ENCODE measurements around the gene RPP21. TPM values are rescaled to one million over a fixed set of nuclear protein-coding genes. Genes with fewer than 3 reads are reported as not detected.

Gene RPP21
- total RNA-seq, 6 donors from 2014 or later, result 34.6 to 72.4 (median 45.5) TPM

DNA sequence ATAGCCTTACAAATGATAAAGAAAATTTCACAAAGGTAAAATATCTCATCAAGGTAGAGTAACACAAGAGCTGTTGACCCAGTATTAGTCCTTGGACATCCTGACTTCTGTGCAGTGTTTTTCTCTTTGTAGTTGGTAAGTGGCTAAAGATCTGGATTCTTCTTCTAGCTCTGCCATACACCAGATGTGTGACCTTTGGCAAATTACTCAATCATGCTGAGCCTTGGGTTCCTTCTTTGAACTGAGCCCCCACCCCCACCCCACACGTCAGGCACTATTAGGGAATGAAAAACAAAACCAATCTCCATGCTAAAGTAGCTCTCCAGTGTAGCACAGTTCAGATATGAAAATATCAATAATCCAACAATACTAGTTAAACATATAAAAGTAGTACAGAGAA is 33.3 kb upstream of the RPP21 start:
- 58 to 79% methylated on average over 1 of the region's 1 CpG for WGBS, 2 donors
- H3K4me3 ChIP-seq, result no peak overlapping the region
- no peak for ATAC-seq (ENCODE audit: low FRiP score in 2 of 2)
- H3K4me1 ChIP-seq, result peaks cover 0 to 9% (median 0%) of the 10 kb centered on the region in 4 donors
- H3K27me3 ChIP-seq, result no peaks in the 10 kb centered on the region
- DNase-seq, result no peak
- no peak overlapping the region for H3K27ac ChIP-seq
- H3K9me3 ChIP-seq, result no peaks in the 10 kb centered on the region
- TF ChIP-seq, protein P1, sequence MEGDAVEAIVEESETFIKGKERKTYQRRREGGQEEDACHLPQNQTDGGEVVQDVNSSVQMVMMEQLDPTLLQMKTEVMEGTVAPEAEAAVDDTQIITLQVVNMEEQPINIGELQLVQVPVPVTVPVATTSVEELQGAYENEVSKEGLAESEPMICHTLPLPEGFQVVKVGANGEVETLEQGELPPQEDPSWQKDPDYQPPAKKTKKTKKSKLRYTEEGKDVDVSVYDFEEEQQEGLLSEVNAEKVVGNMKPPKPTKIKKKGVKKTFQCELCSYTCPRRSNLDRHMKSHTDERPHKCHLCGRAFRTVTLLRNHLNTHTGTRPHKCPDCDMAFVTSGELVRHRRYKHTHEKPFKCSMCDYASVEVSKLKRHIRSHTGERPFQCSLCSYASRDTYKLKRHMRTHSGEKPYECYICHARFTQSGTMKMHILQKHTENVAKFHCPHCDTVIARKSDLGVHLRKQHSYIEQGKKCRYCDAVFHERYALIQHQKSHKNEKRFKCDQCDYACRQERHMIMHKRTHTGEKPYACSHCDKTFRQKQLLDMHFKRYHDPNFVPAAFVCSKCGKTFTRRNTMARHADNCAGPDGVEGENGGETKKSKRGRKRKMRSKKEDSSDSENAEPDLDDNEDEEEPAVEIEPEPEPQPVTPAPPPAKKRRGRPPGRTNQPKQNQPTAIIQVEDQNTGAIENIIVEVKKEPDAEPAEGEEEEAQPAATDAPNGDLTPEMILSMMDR (IDR thresholded peaks at IDR 0.05), result no peak
- TF ChIP-seq EP300 (IDR thresholded peaks at IDR 0.05) (no peak), POLR2A (IDR thresholded peaks at IDR 0.05) (no peak), POLR2AphosphoS5 (IDR thresholded peaks at IDR 0.05) (no peak)
- peaks cover 0 to 34% (median 14%) of the 10 kb centered on the region in 4 donors for H3K36me3 ChIP-seq

DNA sequence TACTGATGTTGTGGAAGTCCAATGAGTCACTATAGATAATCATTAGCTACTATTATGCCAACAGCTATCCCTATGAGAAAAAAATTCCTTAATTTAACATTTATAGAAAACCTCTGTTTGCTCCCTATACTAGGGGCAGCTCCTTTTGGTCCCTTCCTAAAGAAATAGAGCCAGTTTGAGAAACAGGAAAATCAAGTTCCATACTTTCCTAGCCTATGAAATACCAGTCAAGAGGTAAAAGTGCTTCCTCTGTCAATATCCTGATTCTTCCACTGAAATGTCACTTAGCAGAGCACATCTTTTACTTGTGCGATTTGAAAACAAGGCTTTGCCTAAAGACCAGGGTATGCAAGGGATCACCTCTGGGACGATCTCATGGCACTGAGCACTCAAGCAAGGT is 32.7 kb upstream of the RPP21 start:
- no peak overlapping the region for H3K27ac ChIP-seq
- H3K27me3 ChIP-seq, result no peaks in the 10 kb centered on the region
- peaks cover 0 to 34% (median 15%) of the 10 kb centered on the region in 4 donors for H3K36me3 ChIP-seq
- DNase-seq, result no peak
- TF ChIP-seq EP300 (IDR thresholded peaks at IDR 0.05) (no peak), POLR2AphosphoS5 (IDR thresholded peaks at IDR 0.05) (no peak), POLR2A (IDR thresholded peaks at IDR 0.05) (no peak)
- TF ChIP-seq, protein P1 (IDR thresholded peaks at IDR 0.05), result no peak
- no peak for ATAC-seq (ENCODE audit: low FRiP score in 2 of 2)
- 76 to 92% methylated on average over 2 of the region's 2 CpGs for WGBS, 2 donors
- H3K4me1 ChIP-seq, result peaks cover 0 to 9% (median 1%) of the 10 kb centered on the region in 4 donors
- no peaks in the 10 kb centered on the region for H3K9me3 ChIP-seq
- no peak overlapping the region for H3K4me3 ChIP-seq

DNA sequence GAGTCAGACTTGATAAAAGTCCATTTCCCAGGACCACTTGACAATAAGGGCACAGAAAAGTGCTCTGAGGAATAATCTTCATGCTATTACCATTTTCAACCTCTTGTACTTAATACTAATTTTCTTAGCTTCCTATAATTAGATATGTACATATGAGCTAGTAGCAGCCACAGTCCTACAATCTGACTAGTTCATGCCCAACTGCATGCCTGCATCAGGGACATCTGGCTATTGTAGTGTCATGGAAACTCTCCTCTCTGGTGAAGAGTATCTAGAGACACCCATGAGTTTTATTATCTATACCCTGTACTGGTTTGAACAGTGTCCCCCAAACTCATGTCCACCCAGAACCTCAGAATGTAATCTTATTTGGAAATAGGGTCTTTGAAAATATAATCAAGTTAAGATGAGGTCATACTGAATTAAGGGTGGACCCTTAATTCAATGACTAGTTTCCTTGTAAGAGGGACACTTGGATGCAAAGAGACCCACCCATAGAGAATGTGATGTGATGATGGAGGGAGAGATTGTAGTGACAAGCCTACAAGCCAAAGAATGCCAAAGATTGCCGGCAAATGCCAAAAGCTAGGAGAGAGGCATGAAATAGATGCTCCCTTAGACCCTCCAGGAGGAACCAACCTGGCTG is 32.2 kb upstream of the RPP21 start:
- Histone ChIP-seq H3K27ac (no peak overlapping the region), H3K9me3 (no peaks in the 10 kb centered on the region), H3K36me3 (peaks cover 0 to 34% (median 15%) of the 10 kb centered on the region in 4 donors), H3K4me3 (no peak overlapping the region), H3K27me3 (no peaks in the 10 kb centered on the region), H3K4me1 (peaks cover 0 to 9% (median 4%) of the 10 kb centered on the region in 4 donors)
- TF ChIP-seq, protein P1 (IDR thresholded peaks at IDR 0.05), result no peak
- TF ChIP-seq POLR2AphosphoS5 (IDR thresholded peaks at IDR 0.05), result no peak
- no peak for TF ChIP-seq POLR2A (IDR thresholded peaks at IDR 0.05)
- TF ChIP-seq EP300 (IDR thresholded peaks at IDR 0.05), result no peak
- ATAC-seq (ENCODE audit: low FRiP score in 2 of 2) (no peak), DNase-seq (no peak)
- WGBS, 2 donors, result 100% methylated on average over 1 of the region's 1 CpG

DNA sequence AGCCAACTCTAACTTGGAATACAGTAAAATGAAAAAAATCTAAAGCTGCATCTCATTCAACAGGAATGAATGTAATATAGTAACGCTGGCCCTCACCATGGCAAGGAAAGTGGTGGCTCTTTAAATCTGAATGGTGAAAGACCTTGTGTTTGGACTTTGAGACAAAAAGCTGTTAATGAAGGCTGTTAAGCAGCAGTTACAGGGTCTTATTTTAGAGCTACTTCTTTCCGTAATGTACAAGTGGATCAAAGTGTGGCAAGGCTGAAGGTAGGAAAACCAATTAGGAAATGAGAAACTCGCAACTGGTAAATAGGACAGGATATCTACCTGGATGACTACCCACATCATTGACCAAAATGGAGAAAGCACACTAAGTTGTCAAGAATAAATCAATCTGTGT is 29.8 kb upstream of the RPP21 start:
- H3K4me1 ChIP-seq, result peaks cover 0 to 13% (median 6%) of the 10 kb centered on the region in 4 donors
- 91 to 96% methylated on average over 3 of the region's 3 CpGs for WGBS, 2 donors
- H3K27me3 ChIP-seq, result no peaks in the 10 kb centered on the region
- no peaks in the 10 kb centered on the region for H3K9me3 ChIP-seq
- no peak overlapping the region for H3K4me3 ChIP-seq
- peaks cover 0 to 25% (median 15%) of the 10 kb centered on the region in 4 donors for H3K36me3 ChIP-seq
- DNase-seq (no peak), ATAC-seq (ENCODE audit: low FRiP score in 2 of 2) (no peak)
- H3K27ac ChIP-seq, result no peak overlapping the region
- TF ChIP-seq POLR2AphosphoS5 (IDR thresholded peaks at IDR 0.05) (no peak), EP300 (IDR thresholded peaks at IDR 0.05) (no peak), POLR2A (IDR thresholded peaks at IDR 0.05) (no peak)
- TF ChIP-seq, protein P1 (IDR thresholded peaks at IDR 0.05), result no peak

Data from upper lobe of left lung (tissue), 6 donors.